ENCODE measurements around the gene DYRK2.
A peak's percentile ranks its signal among the peaks of the same experiment; 100 is the strongest.

The DYRK2 gene

GRCh38 chr12:67645126-67645525, 3.4 kb upstream of the DYRK2 start:
- no peak for DNase-seq (ENCODE audit: low read depth, low spot score)
- H3K27ac ChIP-seq = peak overlapping the region; percentile 5

GRCh38 chr12:67645601-67646000, 2.9 kb upstream of the DYRK2 start:
- peak overlapping the region; percentile 5 for H3K27ac ChIP-seq
- no peak for DNase-seq (ENCODE audit: low read depth, low spot score)

GRCh38 chr12:67646775-67647174, 1.8 kb upstream of the DYRK2 start:
- H3K27ac ChIP-seq = no peak overlapping the region
- DNase-seq (ENCODE audit: low read depth, low spot score) = no peak

GRCh38 chr12:67647181-67647798, 1.3 kb upstream of the DYRK2 start:
- DNase-seq (ENCODE audit: low read depth, low spot score) = no peak
- no peak overlapping the region for H3K27ac ChIP-seq

GRCh38 chr12:67647799-67648520, 585 bp upstream of the DYRK2 start:
- peak overlapping the region; percentile 64 for H3K27ac ChIP-seq
- peak; percentile 65 for DNase-seq (ENCODE audit: low read depth, low spot score)

- DNase-seq (ENCODE audit: low read depth, low spot score) = no peak
- H3K27ac ChIP-seq = peak overlapping the region; percentile 64
Measured at GRCh38 chr12:67649261-67649569, 670 bp downstream of the DYRK2 start.

GRCh38 chr12:67649570-67650387, 1.2 kb downstream of the DYRK2 start:
- peak overlapping the region; percentile 64 for H3K27ac ChIP-seq
- no peak for DNase-seq (ENCODE audit: low read depth, low spot score)

- peak overlapping the region; percentile 64 for H3K27ac ChIP-seq
- DNase-seq (ENCODE audit: low read depth, low spot score) = no peak
Measured at GRCh38 chr12:67650388-67651131, 2.0 kb downstream of the DYRK2 start.

- peak overlapping the region; percentile 64 for H3K27ac ChIP-seq
- no peak for DNase-seq (ENCODE audit: low read depth, low spot score)
Measured at GRCh38 chr12:67651132-67651695, 2.7 kb downstream of the DYRK2 start.

- no peak overlapping the region for H3K27ac ChIP-seq
- DNase-seq (ENCODE audit: low read depth, low spot score) = no peak
Measured at GRCh38 chr12:67655829-67656228, 7.3 kb downstream of the DYRK2 start.

GRCh38 chr12:67656251-67656650, 7.7 kb downstream of the DYRK2 start:
- DNase-seq (ENCODE audit: low read depth, low spot score) = no peak
- no peak overlapping the region for H3K27ac ChIP-seq

- DNase-seq (ENCODE audit: low read depth, low spot score) = no peak
- H3K27ac ChIP-seq = no peak overlapping the region
Measured at GRCh38 chr12:67658486-67658885, 9.9 kb downstream of the DYRK2 start.

- no peak for DNase-seq (ENCODE audit: low read depth, low spot score)
- H3K27ac ChIP-seq = no peak overlapping the region
Measured at GRCh38 chr12:67659292-67659691, 10.7 kb downstream of the DYRK2 start.

- H3K27ac ChIP-seq = no peak overlapping the region
- DNase-seq (ENCODE audit: low read depth, low spot score) = no peak
Measured at GRCh38 chr12:67661311-67662021, 12.9 kb downstream of the DYRK2 start.

GRCh38 chr12:67662910-67663538, 14.5 kb downstream of the DYRK2 start:
- no peak for DNase-seq (ENCODE audit: low read depth, low spot score)
- no peak overlapping the region for H3K27ac ChIP-seq

GRCh38 chr12:67664171-67664570, 15.6 kb downstream of the DYRK2 start:
- no peak overlapping the region for H3K27ac ChIP-seq
- no peak for DNase-seq (ENCODE audit: low read depth, low spot score)

- H3K27ac ChIP-seq = no peak overlapping the region
- no peak for DNase-seq (ENCODE audit: low read depth, low spot score)
Measured at GRCh38 chr12:67665679-67666078, 17.1 kb downstream of the DYRK2 start.

- no peak overlapping the region for H3K27ac ChIP-seq
- no peak for DNase-seq (ENCODE audit: low read depth, low spot score)
Measured at GRCh38 chr12:67666605-67667004, 18.1 kb downstream of the DYRK2 start.

Data from epithelial cell of prostate (primary cell).